ENCODE measurements around the gene CHAC1.

DNA sequence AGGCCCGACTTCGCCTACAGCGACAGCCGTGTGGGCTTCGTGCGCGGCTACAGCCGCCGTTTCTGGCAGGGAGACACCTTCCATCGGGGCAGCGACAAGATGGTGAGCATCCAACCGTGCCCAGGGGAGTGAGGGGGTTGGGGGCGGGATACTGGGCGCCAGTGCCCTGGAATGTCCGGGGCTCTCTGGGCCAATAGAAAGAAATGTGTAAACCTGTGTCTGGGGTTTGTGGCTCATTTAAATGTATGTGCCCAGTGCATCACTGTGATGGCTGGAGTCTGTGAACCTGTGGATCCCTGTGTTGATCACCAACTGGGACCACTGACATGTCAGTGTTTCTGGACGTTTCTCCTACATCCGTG lies 423 bp downstream of the CHAC1 start:
- TF ChIP-seq, protein P1, sequence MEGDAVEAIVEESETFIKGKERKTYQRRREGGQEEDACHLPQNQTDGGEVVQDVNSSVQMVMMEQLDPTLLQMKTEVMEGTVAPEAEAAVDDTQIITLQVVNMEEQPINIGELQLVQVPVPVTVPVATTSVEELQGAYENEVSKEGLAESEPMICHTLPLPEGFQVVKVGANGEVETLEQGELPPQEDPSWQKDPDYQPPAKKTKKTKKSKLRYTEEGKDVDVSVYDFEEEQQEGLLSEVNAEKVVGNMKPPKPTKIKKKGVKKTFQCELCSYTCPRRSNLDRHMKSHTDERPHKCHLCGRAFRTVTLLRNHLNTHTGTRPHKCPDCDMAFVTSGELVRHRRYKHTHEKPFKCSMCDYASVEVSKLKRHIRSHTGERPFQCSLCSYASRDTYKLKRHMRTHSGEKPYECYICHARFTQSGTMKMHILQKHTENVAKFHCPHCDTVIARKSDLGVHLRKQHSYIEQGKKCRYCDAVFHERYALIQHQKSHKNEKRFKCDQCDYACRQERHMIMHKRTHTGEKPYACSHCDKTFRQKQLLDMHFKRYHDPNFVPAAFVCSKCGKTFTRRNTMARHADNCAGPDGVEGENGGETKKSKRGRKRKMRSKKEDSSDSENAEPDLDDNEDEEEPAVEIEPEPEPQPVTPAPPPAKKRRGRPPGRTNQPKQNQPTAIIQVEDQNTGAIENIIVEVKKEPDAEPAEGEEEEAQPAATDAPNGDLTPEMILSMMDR (conservative IDR thresholded peaks at IDR 0.05 in 1 of 2, IDR thresholded peaks at IDR 0.05 in 1 of 2; ENCODE audit: low read depth in 1 of 2, low read length in 2 of 2), result no peak
- no peak for TF ChIP-seq EZH2 (IDR thresholded peaks at IDR 0.05; ENCODE audit: low read length, missing control alignments)

Measured in fibroblast of lung (primary cell).